Measurements from ENCODE around the gene SHISAL1.

- peak in 5 of 12 donors; percentile 12 to 35 (median 16) for TF ChIP-seq CTCF (IDR thresholded peaks at IDR 0.05)
- TF ChIP-seq POLR2A (IDR thresholded peaks at IDR 0.05): no peak
These were observed 48.1 kb upstream of the SHISAL1 start for GRCh38 chr22:44360668-44361381.
